NB4 (cell line): ENCODE results near the gene RXRG.

Experiments used
- DNase-seq: peaks from one replicate; pipeline ENCODE4 v3.0.0; 2010; ENCODE audit warnings: low read depth
- H3K4me3 ChIP-seq: one replicate; pipeline ENCODE4 v1.5.1; 2011; ENCODE audit warnings: mild to moderate bottlenecking, low read depth, low read length, moderate library complexity
- MAX ChIP-seq: IDR thresholded peaks from 2 replicates; pipeline ENCODE4 v1.6.1; 2011; ENCODE audit warnings: low read depth, low read length
- MYC ChIP-seq: IDR thresholded peaks from 2 replicates; pipeline ENCODE4 v1.6.1; 2011; ENCODE audit warnings: low read depth, low read length
- POLR2A ChIP-seq: IDR thresholded peaks from 2 replicates; pipeline ENCODE4 v1.6.1; 2011; ENCODE audit warnings: mild to moderate bottlenecking; ENCODE audit not compliant: insufficient read length; ENCODE audit errors: extremely low read depth
- TF ChIP-seq, protein P1 (sequence below): IDR thresholded peaks from one replicate; pipeline ENCODE4 v1.5.1; 2012; ENCODE audit warnings: low read depth, low read length

The RXRG gene

DNA sequence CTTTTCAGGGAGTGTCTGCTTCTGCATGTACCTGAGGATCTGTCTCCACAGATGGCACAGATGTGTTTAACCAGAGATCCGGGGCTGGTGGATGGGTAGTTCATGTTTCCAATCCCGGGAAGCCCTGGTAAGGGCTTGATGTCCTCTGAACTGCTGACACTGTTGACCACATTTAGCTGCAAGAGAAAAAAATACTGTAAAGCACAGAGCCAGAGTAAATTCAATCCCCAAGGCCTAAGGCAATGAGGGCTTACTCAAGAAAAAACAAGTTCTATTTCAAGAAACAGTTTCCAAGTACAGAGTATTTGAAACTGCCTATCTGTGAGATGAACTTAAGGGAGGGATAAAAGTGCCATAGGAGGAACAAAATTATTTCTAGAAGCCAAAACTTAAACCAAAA lies 25.1 kb downstream of the RXRG start:
- TF ChIP-seq POLR2A (no peak), MYC (no peak), MAX (no peak)
- TF ChIP-seq, protein P1, sequence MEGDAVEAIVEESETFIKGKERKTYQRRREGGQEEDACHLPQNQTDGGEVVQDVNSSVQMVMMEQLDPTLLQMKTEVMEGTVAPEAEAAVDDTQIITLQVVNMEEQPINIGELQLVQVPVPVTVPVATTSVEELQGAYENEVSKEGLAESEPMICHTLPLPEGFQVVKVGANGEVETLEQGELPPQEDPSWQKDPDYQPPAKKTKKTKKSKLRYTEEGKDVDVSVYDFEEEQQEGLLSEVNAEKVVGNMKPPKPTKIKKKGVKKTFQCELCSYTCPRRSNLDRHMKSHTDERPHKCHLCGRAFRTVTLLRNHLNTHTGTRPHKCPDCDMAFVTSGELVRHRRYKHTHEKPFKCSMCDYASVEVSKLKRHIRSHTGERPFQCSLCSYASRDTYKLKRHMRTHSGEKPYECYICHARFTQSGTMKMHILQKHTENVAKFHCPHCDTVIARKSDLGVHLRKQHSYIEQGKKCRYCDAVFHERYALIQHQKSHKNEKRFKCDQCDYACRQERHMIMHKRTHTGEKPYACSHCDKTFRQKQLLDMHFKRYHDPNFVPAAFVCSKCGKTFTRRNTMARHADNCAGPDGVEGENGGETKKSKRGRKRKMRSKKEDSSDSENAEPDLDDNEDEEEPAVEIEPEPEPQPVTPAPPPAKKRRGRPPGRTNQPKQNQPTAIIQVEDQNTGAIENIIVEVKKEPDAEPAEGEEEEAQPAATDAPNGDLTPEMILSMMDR = no peak
- no peak overlapping the region for H3K4me3 ChIP-seq
- DNase-seq = no peak

DNA sequence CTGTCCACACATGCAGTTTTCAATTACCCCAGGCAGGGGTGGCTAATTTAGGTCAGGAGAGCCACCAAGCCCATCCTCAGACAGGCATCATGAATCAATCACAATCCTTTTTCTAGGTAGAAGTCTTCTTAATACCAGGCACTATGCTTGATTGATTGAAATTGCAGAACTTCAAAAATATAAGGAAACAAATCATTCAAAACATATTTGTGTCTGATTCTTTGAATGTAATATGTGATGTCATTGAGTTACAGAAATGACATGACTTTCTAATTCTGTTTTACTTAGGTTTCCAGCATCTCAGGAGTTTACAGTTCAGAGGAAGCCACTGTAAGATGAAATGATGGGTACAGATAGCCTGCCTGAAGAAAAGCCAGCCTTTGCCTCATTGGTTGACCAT lies 26.7 kb downstream of the RXRG start:
- no peak for DNase-seq
- H3K4me3 ChIP-seq = no peak overlapping the region
- TF ChIP-seq MYC (no peak), MAX (no peak), POLR2A (no peak)
- TF ChIP-seq, protein P1 = no peak

DNA sequence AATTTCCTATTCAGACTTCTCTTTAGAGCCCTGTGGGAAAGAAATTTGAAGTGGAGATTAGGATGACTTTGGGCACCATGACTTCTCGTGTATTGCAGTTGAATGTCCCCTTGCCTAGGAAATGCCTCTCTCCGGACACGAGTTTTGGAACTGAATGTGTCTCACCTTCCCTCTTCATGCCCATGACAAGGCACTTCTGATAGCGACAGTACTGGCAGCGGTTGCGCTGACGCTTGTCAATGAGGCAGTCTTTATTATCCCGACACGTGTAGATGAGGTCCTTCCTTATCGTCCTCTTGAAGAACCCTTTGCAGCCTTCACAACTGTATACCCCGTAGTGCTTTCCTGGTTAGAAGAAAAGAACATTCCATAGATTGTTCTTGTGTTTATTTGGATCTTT lies 28.1 kb downstream of the RXRG start:
- no peak for DNase-seq
- TF ChIP-seq MYC = no peak
- no peak for TF ChIP-seq MAX
- TF ChIP-seq, protein P1 = no peak
- TF ChIP-seq POLR2A = no peak
- H3K4me3 ChIP-seq = no peak overlapping the region

DNA sequence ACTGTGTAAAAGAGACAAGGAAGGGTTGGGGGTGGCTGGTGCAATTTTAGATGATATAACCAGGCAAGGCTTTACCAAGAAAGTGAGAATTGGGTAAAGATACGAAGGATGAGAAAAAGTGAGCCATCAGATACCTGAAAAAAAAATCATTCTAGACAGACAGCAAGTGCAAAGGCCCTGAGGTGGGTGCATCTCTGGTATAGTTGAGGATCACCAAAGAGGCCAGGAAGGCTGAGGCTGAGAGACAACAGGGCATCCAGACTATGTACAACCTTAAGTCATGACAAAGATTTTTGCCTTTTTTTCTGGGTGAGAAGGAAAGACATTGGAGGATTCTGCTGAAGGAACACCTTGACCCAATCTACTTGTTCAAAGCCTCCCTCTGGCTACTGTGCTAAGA lies 29.9 kb downstream of the RXRG start:
- DNase-seq = no peak
- no peak overlapping the region for H3K4me3 ChIP-seq
- TF ChIP-seq MYC = no peak
- no peak for TF ChIP-seq POLR2A
- no peak for TF ChIP-seq MAX
- TF ChIP-seq, protein P1 = no peak

- TF ChIP-seq MYC (no peak), POLR2A (no peak), MAX (no peak)
- TF ChIP-seq, protein P1 = no peak
- no peak overlapping the region for H3K4me3 ChIP-seq
- DNase-seq = no peak
Observed at GRCh38 chr1:165414620-165415019, 30.3 kb downstream of the RXRG start.

- no peak overlapping the region for H3K4me3 ChIP-seq
- DNase-seq = no peak
- TF ChIP-seq POLR2A (no peak), MYC (no peak), MAX (no peak)
- TF ChIP-seq, protein P1 = no peak
Observed at GRCh38 chr1:165411396-165411795, 33.5 kb downstream of the RXRG start.
